Stimulated activated CD4-positive, alpha-beta T cell treated with anti-CD3 and anti-CD28 coated beads, Interleukin-15, amount 100 ng/mL, for 24 hours (primary cell): ENCODE data around the gene XCL1.
"Not testable (repeated sequence)": the region's sequence is repeated elsewhere in the genome, so short reads cannot be mapped to it uniquely, and the experiment has no call there.

Experiments used
- DNase-seq: peaks from one replicate; pipeline ENCODE4 v3.0.0-alpha.2; 2020

XCL1 gene, protein sequence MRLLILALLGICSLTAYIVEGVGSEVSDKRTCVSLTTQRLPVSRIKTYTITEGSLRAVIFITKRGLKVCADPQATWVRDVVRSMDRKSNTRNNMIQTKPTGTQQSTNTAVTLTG

DNA sequence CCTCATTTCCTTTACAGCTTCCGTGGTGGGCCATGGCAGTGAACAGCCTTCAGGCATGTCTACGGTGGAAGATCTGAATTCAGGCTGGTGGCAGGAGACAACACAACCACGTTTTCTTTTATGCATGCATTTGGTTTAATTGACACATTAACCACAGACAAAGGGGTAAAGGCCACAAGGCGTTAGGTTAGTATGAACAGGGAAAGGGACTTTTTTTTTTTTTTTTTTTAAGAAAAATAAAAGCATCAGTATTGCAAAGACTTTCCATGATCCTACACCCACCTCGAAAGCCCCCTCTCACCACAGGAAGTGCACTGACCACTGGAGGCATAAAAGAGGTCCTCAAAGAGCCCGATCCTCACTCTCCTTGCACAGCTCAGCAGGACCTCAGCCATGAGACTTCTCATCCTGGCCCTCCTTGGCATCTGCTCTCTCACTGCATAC is at the start of gene XCL1:
XCL1 (plus strand) TSS at position 361 of the 444 bp plus-strand sequence; CDS start at position 394, 33 bp downstream.
- not testable (repeated sequence) for DNase-seq

DNA sequence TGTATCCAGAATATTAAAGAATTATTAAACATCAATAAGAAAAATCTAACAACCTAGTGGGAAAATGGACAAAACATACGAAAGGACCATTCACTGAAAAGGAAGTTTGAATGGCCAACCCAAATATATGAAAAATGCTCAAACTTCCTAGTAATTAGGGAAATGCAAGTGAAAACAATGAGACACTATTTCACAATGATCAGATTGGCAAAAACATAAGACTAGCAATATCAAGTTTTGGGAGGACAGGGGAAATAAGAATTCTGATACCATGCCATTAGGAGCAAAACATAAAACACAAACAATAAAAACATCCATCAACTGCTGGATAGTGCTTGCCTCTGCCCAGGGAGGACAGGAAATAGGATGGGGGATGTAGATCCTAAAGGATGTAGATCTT is 46.9 kb upstream of the XCL1 start:
- DNase-seq: no peak

DNA sequence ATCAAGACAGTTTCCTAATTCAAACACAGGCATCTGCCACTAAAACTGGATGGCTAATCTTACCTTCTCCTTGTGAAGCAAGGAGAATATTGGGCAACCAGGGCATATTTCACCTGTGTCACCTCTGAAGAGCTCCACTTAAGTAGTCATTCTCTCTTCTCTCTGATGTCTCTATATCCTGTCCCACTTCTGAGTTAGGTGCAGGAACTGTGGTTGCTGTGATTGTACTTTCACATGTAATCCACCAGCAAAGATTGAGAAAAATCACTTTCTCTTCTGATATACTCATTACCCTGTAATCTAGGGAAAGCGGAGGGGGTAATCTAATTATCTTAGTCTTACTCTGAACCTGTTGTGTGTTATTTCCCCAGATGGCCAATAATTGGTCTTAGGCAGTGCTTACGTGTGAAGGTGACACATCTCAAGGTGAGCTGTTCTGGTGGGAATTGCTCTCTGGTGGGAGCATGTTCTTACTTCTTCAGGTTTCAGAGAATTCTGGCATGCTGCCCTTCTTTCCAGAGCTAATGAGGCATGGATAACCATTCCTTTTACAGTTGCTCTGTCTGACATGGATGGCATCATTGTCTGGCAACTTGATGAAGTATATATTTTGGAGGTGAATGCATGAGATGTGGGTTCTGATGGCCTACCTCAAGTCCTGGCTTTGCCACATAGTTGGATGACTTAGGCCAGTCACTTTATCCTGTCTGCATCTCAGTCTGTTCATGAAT is 44.6 kb upstream of the XCL1 start:
- DNase-seq: no peak

DNA sequence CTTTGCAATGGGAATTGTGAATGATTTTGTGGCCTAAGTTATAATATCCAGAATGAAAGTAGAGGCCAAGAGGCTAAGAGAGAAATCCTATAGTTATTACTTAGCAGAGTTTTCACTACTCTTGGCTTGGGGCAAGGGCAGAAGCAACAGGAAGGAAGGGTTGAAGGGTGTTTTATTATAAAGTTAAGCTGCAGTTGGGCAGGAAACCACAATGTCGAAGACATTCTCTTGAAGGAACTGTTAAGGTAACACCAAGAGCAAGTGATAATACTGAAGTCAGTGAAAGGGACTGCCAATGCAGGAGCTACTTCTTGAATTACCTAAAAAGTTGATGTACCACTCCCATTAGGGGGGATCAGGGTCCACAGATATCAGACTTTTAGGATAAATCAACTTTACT is 40.9 kb upstream of the XCL1 start:
- DNase-seq: no peak

DNA sequence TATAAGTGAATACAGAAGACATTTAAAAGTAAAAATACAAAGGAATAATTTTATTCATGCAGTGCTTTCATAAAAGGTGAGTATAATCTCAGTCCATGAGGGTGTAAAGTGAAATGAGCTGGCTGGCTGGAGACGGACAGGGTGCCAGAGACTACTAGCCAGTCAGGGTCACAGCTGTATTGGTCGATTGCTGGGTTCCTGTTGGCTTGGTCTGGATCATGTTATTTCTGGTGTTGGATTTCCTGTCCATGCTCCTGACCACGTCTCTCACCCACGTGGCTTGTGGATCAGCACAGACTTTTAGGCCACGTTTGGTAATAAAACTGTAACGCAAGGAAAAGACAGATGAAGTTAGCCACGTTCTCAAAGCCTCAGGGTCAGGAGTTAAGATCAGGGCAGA is 35.6 kb upstream of the XCL1 start:
- DNase-seq: not testable (repeated sequence)

DNA sequence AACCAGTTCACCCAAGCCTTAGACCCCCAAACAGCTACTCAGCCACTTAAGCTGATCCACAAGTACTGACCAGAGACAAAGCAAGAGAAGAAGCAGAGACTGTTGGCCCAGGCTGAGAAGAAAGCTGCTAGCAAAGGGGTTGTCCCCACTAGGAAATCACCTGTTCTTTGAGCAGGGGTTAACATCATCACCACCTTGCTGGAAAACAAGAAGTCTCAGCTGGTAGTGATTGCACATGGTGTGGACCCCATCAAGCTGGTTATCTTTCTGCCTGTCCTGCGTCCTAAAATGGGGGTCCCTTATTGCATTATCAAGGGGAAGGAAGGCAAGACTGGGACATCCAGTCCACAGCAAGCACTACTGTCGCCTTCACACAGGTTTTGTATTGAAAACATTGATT is 33.4 kb upstream of the XCL1 start:
- not testable (repeated sequence) for DNase-seq

DNA sequence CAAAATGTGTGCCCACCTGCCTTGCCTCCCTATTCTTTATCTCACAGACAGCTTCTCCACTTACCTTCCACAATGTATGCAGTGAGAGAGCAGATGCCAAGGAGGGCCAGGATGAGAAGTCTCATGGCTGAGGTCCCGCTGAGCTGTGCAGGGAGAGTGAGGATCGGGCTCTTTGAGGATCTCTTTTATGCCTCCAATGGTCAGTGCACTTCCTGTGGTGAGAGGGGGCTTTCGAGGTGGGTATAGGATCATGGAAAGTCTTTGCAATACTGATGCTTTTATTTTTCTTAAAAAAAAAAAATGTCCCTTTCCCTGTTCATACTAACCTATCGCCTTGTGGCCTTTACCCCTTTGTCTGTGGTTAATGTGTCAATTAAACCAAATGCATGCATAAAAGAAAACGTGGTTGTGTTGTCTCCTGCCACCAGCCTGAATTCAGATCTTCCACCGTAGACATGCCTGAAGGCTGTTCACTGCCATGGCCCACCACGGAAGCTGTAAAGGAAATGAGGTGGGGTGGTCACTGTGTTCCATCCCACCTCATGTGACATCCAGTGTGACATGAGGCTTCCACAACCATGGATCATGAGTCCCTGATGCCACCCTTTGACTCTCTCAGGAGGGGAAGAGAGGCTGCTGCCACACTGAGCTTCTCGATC is 32.4 kb upstream of the XCL1 start, which contains the start of gene XCL2:
XCL2 (minus strand) TSS at position 158 of the 659 bp plus-strand sequence; CDS start at position 125, 33 bp downstream.
- not testable (repeated sequence) for DNase-seq

DNA sequence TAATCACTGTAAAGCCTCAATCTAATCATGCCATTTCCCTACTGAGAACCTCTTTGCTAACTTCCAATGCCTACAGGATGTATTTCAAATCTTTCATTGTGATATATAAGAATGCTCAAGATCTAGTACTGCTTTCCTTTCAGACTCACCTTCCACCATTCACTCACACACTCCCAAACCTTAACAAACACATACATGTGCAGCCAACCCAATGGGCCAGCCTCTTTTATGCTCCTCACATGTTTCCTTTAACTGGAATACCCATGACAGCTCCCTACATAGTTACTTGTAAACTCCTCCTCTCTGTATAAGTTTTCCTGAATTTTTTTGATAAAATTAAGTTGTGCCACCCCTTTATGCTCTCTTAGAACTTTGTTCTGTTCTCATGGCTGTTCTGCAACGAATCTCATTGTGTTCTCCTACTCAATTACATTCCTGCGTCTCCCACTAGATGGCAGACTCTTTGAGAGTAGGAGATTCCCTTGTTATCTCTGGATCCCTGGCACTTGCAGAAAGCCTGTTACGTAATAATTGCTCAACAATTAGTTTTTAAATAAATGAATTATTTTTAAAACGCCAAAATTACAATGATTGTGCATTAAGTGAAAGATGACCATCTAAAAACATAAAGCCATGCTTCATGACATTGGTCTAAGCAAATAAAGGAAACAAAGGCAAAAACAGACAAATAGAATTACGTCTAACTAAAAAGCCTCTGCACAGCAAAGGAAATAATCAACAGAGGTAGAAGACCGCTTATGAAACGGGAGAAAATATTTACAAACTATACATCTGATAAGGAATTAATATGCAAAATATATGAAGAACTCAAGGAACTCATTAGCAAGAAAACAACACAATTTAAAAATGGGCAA is 30.5 kb upstream of the XCL1 start:
- DNase-seq: not testable (repeated sequence)

DNA sequence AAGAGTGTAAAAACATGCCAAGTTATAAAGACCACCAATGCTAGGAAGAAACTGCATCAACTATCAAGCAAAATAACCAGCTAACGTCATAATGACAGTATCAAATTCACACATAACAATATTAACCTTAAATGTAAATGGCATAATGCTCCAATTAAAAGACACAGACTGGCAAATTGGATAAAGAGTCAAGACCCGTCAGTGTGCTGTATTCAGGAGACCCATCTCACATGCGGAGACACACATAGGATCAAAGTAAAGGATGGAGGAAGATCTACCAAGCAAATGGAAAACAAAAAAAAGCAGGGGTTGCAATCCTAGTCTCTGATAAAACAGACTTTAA is 29.9 kb upstream of the XCL1 start:
- DNase-seq: not testable (repeated sequence)

DNA sequence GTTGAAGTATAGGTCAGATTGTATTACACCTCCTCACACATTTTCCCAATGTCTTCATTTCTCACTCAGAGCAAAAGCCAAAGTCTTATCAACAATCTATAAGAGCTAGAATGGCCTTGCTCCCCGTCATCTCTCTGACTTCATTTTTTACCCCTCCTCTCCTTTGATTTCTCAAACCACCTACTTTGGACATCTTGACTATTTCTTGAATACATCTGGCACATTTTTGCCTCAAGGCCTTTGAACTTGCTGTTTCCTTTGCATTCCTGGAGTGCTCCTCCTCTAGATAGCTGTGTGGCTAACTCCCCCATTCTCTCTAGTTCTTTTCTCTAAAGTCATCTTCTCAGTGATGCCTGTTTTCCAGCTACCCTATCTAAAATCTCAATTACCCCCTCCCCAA is 25.4 kb upstream of the XCL1 start:
- no peak for DNase-seq

DNA sequence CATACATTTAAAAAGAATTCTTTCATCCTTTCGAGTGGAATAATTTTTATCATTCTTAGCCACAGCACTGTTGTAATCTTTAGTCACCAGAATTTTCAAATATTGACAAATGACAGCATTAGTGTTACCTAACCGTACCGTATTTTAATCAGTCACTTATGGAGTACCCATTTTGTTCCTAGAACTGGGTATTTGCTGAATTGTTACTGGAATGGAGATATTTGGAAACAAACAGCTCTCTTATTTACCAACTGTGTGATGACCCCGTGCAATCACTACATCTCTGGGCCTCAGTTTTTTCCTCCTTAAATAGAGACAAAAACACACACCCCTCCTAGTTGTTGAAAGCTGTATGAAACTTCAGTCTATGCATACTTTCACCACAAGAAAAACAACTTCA is 24.7 kb upstream of the XCL1 start:
- no peak for DNase-seq

DNA sequence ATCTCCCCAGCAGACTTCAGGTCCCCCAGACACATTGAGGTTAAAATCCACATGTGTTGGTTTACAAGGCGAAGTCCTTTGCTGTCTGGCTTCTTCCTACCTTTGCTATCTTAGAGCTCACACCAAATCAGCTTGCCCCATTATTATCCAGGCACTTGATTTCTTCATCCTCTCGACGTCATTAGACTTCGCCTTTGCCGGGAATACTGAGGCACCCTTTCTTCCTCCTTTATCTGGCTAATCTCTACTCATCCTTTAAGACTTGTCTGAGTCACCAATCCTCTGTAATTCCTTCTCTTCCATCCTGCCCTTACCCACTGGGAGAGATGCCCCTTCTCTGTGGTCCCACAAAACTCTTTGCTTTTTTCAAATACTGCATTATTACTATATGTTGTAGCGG is 23.4 kb upstream of the XCL1 start:
- DNase-seq: no peak

DNA sequence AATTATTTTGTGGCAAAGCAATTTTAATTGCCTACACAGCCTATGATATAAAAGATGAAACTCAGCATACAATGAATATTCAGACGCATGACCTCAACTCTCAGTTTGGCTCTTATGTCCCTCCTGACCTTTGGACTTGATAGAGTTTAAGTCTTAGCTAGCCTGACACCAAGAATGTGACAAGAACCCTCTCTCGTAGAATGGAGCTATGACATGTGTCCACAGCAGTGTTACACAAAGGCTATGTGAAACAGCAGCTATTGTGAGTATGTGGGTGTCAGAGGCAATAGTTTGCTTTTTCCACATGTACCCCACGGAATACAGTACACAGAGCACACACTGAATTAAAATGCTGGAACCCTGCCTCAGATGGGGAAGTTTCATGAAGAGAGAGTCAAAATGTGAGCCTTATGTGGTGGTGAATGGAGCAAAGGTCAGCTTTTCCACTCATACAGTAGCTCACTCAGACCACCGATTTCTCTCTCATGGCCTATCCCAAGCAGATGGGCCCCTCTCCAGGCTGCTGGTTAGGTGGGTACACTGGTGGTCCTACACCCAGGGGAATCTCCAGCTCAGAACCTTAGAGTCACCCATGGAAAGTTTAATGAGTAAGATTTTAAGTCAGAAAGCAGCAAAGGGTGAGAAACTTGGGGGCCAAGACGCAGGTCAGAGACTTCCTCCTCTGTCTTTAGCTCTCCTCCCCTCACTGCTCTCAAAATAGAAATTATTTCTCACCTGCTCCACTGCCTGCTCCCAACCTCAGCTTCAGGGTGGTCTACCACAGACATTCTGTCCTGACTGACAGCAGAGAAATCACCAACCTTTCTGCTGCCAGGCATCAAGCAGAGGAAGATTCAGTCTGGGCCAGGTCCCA is 22.5 kb upstream of the XCL1 start:
- DNase-seq: no peak

DNA sequence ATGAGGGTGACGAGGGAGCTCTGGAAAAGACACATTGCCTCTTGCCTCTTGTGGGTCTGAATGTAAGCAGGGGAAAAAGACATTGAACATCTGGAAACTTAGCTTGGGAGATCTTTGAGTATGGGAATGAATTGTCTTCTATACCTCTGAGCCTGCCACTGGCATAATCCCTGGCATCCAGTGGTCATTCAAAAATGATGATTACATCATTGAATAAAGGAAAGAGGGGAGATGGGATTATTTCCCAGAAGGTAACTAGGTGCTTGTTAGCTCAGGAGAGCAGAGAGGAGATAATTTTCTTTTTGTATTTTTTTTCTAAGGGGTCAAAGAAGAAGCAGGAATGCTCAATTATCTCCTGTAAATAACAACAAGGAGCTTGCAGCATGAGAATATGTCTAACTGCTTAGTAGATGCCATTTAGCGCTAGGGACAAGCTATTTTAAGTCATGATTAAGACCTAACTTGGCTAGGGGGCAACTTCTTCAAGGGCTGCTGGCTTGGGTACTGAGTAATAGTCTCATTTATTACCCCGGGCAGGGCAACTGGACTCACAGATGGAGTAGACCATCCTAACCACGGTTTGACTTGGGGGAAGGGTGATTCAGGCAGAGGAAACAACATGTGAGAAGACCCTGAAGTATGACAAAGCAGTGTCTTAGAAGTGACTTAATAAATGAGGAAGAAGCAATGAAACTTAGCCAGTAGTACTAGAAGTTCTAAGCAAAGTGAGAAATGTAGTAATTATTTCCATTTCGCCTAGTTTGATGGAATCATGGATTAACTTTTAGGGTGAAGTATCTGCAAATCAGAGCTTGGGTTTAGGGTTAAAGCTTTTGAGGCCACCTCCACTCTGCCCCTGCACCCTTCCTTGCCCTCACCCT is 21.6 kb upstream of the XCL1 start:
- DNase-seq: no peak

DNA sequence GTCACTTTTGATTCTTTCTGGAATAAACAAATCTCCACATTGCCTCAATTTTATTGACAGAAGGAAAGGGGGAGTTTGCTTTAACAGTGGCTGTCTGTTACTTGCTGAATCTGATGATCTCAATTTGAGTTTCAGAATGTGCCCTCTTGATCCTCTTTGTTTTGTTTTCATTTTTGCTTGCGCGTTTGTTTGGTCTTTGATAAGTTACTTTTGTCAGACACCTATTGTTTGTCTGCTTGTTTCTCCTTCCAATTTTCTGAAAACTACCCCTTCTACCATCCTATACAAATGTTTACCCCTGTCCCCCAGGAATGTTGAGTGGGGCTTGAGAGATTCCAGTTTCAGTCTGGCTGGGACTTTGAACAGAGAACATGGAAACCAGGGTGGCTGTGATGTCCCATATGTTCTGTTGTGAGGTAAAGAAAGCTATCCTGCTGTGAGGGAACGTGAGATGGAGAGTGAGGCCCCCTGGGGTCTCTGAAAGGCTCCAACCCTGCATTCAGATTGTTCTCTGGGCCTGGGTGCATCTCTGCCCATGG is 20.8 kb upstream of the XCL1 start:
- no peak for DNase-seq

DNA sequence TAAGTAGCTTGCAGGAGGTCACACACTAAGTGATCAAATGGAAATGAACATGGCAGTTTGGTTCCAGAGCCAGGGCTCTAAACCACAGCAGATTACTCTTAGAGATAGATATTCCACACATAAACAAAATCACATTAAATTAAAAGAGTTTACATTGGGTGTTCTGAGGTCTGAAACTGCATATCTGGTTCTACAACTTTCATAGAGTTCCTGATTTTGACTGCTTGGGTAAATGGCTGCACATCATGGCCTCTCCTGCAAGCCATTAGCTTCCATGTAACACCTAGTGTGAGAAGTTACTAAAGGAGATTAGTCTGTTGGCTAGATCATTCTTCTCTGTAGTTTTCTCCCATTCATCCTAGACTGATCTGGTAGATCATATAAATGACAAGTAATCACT is 19.8 kb upstream of the XCL1 start:
- no peak for DNase-seq

DNA sequence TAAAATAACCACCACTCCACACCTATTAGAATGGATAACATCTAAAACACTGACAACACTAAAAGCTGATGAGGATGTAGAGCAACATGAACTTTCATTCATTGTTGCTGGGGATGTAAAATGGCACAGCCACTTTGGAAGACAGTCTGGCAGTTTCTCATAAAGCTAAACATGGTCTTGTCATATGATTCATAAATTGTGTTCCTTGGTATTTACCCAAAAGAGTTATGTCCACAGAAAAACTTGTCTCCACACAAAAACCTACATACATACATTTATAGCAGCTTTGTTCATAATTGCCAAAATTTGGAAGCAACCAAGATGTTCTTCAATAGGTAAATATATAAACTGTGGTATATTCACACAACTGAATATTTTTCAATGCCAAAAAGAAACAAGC is 16.0 kb upstream of the XCL1 start:
- DNase-seq: no peak

DNA sequence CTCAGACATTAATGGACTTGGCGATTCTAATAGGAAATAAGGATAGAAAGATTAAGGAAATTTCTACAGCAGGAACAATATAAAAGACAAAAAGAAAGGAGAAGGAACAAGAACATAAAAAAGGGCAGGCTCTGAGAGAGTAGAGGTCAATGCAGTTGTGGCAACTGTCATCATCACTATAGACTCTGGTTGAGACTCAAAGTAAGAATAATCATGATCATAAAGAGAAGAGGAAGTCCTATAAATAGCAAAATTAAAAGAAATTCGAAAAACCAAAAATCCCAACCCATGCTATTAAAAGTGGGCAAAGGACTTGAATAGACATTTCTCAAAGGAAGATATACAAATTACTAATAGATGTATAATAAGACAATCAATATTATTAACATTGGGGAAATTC is 14.4 kb upstream of the XCL1 start:
- no peak for DNase-seq

DNA sequence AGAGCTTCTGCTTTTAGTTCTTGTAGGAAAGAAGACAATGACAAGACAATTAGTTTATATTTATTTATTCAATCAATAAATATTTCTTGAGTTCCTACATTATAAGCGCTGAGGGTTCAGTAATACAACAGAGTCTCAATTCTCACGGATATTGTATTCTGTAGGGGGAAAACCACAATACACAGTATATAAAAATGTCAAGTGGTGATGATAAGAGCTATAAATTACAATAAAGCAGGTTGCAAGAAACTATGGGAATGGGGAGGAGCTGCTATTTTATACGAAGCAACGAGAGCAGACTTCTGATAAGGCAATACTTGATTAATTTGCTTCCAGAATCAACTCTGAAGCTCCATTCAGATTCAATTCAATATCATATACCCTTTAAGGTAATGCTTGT is 10.6 kb upstream of the XCL1 start:
- DNase-seq: no peak

DNA sequence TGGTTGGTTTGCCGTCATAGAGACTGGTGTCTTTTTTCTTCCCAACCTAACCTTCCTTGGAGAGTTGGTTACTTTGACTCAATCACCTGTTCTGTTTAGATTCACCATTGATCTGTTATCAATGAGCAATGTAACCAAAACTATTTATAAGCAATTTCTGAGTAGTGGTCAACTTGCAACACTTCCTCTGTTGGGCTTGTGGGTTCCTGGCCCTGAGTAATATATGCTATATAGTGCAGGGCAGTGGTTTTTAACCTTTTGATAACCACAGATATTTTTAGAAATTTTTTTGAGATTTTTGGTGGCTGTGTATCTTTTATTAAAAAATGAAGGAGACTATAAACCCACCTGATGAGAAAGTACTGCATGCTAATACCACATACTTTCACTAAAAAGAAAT is 9.4 kb upstream of the XCL1 start:
- no peak for DNase-seq

DNA sequence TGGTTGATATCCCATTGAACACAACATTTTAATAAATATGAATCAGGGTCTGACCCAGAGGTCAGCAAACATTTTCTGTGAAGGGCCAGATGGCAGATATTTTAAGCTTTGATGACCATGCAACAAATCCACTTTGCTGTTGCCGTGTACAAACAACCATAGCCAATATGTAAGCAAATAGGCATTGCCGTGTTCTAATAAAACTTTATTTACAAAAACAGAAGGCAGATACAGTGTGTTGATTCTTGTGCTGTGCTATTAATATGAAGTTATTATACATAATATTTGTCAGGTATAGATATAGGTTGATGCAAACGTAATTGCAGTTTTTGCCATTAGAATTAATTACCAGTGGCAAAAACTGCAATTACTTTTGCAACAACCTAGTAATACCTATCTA is 8.8 kb upstream of the XCL1 start:
- DNase-seq: no peak
